ENCODE data around the gene ALK. TPM values are rescaled to one million over a fixed set of nuclear protein-coding genes. Genes with fewer than 3 reads are reported as not detected.
A peak's percentile ranks its signal among the peaks of the same experiment; 100 is the strongest.
"Not testable (repeated sequence)": the region's sequence is repeated elsewhere in the genome, so short reads cannot be mapped to it uniquely, and the experiment has no call there.

The ALK gene
- total RNA-seq, 2 donors from 2014 or later: 0.37 TPM; not detected in 1

GRCh38 chr2:29245035-29245741 is 676.2 kb downstream of the ALK start:
- intact Hi-C loops (cut with DNase I); DNase-seq (ENCODE audit: low spot score): not testable (repeated sequence)

DNA sequence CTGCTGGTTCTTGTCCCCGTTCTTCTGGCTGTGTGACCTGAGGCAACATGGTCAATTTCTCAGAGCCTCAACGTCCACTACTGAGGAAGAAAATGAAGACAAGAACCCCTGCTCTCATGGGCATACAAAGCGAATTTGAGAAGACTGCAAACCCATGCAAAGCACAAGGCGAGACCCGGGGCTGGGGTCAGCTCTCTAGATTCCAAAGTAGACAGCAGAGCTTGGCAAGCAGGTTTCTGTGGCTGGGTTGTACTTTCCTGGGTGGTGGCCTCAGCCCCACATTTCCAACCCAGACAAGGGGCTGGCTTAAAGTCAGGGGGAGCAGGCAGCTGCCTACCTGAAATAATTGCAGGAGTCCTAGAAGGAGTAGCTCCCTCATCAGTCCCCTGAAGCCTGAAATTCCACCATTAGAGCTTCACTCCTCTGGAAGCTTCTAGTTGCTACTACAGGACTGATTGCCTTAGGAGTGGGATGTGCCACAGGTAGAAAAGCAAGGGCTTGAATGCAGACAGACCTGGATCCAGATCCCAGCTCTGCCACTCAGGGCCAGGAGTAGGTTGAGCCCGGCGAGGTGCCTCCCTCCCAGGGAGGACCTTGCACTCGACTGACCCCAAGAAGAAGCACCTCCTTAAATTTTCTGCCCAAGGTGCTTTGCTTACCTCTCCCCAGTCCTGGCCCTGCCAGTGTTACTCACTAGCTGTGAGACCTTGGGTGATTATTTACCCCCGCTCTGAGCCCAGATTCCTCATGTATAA is 678.6 kb downstream of the ALK start:
- intact Hi-C loops (cut with DNase I): no loop called here
- no peak for DNase-seq (ENCODE audit: low spot score)

- DNase-seq (ENCODE audit: low spot score): no peak
- intact Hi-C loops (cut with DNase I): no loop called here
Observed at GRCh38 chr2:29241955-29242565, 679.3 kb downstream of the ALK start.

- intact Hi-C loops (cut with DNase I): no loop called here
- peak; percentile 37 for DNase-seq (ENCODE audit: low spot score)
Observed at GRCh38 chr2:29241341-29241740, 680.0 kb downstream of the ALK start.

GRCh38 chr2:29240601-29241000 is 680.8 kb downstream of the ALK start:
- intact Hi-C loops (cut with DNase I): no loop called here
- DNase-seq (ENCODE audit: low spot score): peak; percentile 30

DNA sequence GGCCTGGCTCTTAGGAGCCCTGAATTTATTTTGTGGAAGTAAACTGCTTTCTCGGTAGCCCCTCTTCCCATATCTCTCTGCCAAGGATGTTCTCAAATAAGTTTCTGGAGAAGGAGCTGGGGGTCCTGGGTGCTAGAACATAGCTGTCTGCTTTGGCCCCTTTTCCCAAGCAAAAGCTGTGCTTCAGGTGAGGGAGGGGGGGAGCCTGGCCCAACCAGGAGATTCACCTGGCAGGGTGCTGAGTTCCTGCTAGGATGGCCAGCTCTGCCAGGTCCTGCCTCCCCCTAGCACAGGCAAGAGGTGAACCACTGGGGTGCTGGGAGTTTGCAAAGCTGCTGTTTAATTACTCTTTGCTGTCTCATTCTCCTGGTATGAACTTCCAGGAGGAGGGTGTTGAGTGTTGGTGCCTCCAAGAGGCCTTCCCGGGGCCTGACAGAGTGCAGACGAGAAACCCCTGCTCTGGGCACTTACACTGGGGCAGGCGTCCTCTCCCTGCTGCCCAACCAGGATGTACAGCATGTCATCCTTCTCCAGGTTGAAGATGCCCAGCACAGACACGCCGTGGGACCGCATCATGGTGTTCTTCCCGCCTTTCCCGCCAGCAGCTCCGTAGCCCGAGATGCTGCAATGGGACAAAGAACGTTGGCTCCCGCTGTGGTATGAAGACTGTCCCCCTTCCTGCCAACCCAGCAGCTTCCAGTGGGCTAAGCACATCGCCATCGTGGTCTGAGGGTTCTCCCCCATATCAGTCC is 682.0 kb downstream of the ALK start:
- DNase-seq (ENCODE audit: low spot score): peak; percentile 56
- intact Hi-C loops (cut with DNase I): no loop called here

DNA sequence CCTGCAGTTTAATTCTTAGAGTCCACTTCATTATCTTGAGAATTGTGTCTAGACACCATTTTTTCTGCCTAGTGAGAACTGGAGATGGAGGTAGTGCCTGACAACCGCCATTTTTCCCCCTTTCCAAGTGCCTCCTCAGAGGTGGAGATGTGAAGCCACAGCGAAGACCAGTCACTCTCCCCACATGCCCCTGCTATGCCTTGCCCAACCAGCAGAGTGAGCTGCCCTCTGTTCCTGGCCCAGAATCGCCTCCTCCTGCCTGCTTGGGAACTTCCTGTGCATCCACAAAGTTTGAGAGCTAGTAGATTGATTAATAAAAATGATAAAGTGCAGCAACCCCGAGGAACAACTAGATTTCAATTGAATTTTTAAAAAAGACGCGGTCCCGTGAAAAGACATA is 682.9 kb downstream of the ALK start:
- intact Hi-C loops (cut with DNase I): no loop called here
- no peak for DNase-seq (ENCODE audit: low spot score)

DNA sequence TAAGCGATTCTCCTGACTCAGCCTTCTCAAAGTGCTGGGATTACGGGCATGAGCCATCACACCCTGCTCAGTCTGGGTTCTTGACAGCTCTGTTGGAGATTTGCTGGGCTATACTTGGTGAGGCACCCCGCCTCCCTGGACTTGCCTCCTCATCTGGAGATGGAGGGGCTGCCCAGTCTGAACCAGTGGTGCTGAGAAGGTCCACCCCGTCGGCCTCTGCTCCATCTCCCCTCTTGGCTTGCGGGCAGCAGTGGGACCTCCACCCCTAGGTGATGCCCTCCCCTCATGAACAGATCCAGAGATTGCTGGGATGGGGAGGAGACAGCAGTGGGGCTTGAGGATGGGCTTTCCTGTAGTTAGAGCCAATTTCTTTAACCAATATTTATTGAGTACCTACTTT is 685.3 kb downstream of the ALK start:
- intact Hi-C loops (cut with DNase I): no loop called here
- DNase-seq (ENCODE audit: low spot score): peak; percentile 56

DNA sequence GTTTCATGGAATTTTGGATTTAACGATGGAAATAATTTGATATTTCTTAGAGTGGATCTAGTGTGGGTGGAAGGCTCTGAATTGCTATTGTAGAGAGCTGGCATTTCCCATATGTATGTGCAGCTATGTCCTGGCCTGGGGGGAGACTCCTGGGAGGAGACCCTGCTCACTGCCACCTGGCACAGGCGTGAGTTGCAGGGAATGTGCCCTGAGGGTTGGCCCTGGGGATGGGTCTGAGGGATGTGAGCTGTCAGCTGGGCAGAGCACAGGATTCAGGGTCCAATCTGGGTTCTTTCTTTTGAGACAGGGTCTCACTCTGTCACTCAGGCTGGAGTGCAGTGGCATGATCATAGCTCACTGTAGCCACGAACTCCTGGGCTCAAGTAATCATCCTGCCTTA is 686.0 kb downstream of the ALK start:
- intact Hi-C loops (cut with DNase I): no loop called here
- DNase-seq (ENCODE audit: low spot score): peak; percentile 55

- DNase-seq (ENCODE audit: low spot score): peak; percentile 23
- intact Hi-C loops (cut with DNase I): no loop called here
Observed at GRCh38 chr2:29233428-29233827, 688.0 kb downstream of the ALK start.

GRCh38 chr2:29232041-29232440 is 689.3 kb downstream of the ALK start:
- intact Hi-C loops (cut with DNase I): no loop called here
- DNase-seq (ENCODE audit: low spot score): peak; percentile 40

DNA sequence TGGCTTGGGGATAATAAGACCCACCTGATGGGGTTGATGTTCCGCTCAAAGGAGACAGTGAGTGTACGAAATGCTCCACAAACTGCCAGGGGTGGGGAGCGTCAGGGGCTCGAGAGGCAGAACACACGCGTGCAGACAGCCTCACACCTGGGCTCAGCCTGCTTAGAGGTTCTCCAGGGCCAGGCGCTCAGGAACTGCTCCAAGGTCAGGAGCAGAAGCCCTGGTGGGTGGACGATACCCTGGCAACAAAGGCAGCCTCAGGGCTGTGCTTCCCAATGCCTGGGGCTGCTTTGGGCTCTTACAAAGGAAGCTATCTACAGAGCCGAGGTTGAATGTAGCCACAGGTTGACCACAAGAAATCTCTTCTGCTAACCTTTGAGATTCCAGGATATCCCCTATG is 691.7 kb downstream of the ALK start:
- intact Hi-C loops (cut with DNase I): no loop called here
- peak; percentile 24 for DNase-seq (ENCODE audit: low spot score)

DNA sequence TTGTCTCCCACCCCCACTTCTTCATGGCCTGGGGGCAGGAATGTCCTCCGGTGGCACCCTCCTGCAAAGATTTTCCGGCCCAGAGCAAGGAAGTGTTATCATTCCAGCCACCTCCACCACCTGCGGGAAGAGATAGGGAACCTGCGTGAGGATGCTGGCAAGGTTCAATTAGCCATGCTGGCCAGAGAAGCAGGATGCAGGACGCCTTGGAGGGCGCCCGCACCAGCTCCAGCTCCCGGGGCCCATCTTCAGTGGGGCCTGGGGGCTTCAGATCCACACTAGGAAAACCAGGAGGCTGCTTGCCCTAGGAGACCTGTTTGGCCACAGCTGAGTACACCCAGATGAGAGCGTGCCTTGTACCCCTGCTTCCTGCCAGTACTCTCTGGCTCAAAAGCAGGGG is 692.4 kb downstream of the ALK start:
- intact Hi-C loops (cut with DNase I): no loop called here
- DNase-seq (ENCODE audit: low spot score): no peak

DNA sequence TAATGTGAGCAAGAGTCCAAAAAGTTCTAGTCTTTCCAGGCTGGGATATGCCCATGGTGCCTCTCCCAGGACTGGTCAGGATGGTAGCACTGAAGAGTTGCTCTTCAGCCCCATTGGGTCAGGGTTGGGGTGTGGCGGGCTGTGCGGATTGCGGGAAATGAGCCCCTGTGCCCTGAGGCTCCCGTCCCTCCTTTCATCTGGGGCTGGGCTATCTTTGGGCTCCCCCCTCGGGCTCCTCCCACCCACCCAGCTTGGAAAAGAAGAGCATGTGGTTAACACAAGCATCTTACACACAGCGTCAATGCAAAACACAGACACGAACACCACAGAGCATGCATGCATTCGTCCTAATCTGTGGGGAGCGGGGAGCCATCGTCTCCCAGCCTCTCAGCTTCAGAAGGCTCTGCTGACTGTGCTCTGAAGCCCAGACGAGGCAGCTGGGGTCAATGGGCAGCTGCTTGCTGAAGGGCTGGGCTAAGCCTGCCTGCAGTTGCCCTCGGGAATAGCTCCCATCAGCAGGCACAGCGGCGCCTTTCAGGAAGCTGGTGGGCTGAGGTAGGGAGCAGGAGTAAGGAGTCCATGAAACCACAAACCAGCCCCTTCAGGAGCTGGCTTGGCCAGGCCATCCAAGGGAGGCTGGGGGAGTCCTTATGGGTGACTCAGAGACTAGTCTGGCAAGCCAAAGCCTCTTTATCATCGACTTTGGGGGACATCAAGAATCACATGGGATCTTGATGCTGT is 693.3 kb downstream of the ALK start:
- peak; percentile 73 for DNase-seq (ENCODE audit: low spot score)
- intact Hi-C loops (cut with DNase I): no loop called here

GRCh38 chr2:29226808-29227207 is 694.6 kb downstream of the ALK start:
- peak; percentile 54 for DNase-seq (ENCODE audit: low spot score)
- intact Hi-C loops (cut with DNase I): no loop called here

- intact Hi-C loops (cut with DNase I): no loop called here
- DNase-seq (ENCODE audit: low spot score): peak; percentile 11
Observed at GRCh38 chr2:29226375-29226774, 695.0 kb downstream of the ALK start.

GRCh38 chr2:29225814-29226213 is 695.6 kb downstream of the ALK start:
- intact Hi-C loops (cut with DNase I): no loop called here
- DNase-seq (ENCODE audit: low spot score): peak; percentile 24

DNA sequence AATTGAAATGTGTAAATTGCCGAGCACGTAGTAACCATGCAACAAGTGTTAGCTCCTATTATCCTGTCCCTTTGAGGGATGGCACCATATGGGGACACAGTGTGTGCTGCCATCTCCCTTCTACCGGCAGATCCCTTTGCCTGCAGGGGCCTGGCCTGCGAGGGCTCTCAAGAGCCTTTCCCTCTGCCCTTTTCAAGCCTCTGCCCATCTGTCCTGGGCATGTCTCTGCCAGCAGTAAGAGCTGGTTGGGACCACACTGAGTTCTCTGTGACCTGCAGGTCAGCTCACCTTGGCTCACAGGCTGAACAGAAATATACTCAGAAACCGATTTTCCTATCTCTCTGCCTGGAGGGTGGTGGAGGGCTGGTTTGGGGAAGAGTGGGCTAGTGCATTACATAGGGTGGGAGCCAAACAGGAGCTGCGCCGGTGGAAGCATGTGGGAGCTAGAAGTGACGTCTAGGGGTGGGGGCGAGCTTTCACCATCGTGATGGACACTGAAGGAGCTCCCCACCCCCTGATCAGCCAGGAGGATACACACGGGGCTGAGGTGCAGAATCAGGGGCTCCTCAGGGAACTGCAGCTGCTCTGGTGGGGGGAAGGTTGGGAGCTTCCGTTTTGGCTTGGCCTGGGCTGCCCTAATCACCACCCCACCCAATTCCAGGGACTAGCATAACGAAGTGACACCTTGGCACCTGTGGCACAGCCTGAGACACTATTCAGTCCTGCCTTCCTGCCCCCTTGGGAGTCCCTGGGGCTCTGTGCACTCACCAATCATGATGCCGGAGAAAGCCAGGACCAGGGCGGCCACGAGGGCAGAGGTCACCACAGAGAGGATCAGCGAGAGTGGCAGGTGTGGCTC is 696.5 kb downstream of the ALK start:
- intact Hi-C loops (cut with DNase I): no loop called here
- DNase-seq (ENCODE audit: low spot score): peak; percentile 73
